Measurements from ENCODE around the gene LAMTOR5.

- TF ChIP-seq EZH2phosphoT487 (IDR thresholded peaks at IDR 0.05; ENCODE audit: insufficient read depth, low read depth) (no peak), EZH2 (IDR thresholded peaks at IDR 0.05; ENCODE audit: insufficient read depth, poor library complexity, severe bottlenecking) (no peak)
Observed at GRCh38 chr1:110453829-110454228, 46.3 kb upstream of the LAMTOR5 start.

All from GM23248 (cell line).